NB4 (cell line): ENCODE measurements around the gene ASS1.

Experiments
- CTCF ChIP-seq: IDR thresholded peaks from one replicate; pipeline ENCODE4 v1.5.1; 2012; ENCODE audit warnings: low read depth, low read length
- MAX ChIP-seq: IDR thresholded peaks from 2 replicates; pipeline ENCODE4 v1.6.1; 2011; ENCODE audit warnings: low read depth, low read length
- MYC ChIP-seq: IDR thresholded peaks from 2 replicates; pipeline ENCODE4 v1.6.1; 2011; ENCODE audit warnings: low read depth, low read length
- POLR2A ChIP-seq: IDR thresholded peaks from 2 replicates; pipeline ENCODE4 v1.6.1; 2011; ENCODE audit warnings: mild to moderate bottlenecking; ENCODE audit not compliant: insufficient read length; ENCODE audit errors: extremely low read depth

- TF ChIP-seq POLR2A (no peak), CTCF (no peak), MYC (no peak), MAX (no peak)
These were observed 83.0 kb downstream of the ASS1 start for GRCh38 chr9:130527651-130528310.
